ENCODE results near the gene PLA2G4E.

- TF ChIP-seq, protein P1, sequence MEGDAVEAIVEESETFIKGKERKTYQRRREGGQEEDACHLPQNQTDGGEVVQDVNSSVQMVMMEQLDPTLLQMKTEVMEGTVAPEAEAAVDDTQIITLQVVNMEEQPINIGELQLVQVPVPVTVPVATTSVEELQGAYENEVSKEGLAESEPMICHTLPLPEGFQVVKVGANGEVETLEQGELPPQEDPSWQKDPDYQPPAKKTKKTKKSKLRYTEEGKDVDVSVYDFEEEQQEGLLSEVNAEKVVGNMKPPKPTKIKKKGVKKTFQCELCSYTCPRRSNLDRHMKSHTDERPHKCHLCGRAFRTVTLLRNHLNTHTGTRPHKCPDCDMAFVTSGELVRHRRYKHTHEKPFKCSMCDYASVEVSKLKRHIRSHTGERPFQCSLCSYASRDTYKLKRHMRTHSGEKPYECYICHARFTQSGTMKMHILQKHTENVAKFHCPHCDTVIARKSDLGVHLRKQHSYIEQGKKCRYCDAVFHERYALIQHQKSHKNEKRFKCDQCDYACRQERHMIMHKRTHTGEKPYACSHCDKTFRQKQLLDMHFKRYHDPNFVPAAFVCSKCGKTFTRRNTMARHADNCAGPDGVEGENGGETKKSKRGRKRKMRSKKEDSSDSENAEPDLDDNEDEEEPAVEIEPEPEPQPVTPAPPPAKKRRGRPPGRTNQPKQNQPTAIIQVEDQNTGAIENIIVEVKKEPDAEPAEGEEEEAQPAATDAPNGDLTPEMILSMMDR (optimal IDR thresholded peaks at IDR 0.05 in 1 of 3, IDR thresholded peaks at IDR 0.05 in 1 of 3, conservative IDR thresholded peaks at IDR 0.05 in 1 of 3; ENCODE audit: extremely low read depth in 1 of 3, insufficient read depth in 2 of 3, low read length in 3 of 3), result no peak
- no peak for TF ChIP-seq EZH2 (IDR thresholded peaks at IDR 0.05; ENCODE audit: low read length)
Observed at GRCh38 chr15:42065033-42065432, 44.2 kb upstream of the PLA2G4E start.

All from keratinocyte (primary cell).